NT2/D1 (cell line): ENCODE results near the gene KRTAP10-1.

Experiments
- YY1 ChIP-seq: IDR thresholded peaks from 2 replicates; pipeline ENCODE4 v1.6.1; 2011; ENCODE audit not compliant: insufficient read length, insufficient read depth
- ZNF274 ChIP-seq: IDR thresholded peaks from 2 replicates; pipeline ENCODE4 v1.6.1; 2011; ENCODE audit warnings: mild to moderate bottlenecking, low read depth, low read length

GRCh38 chr21:44581158-44581557 lies 41.2 kb upstream of the KRTAP10-1 start:
- TF ChIP-seq ZNF274 (no peak), YY1 (no peak)
